Activated CD8-positive, alpha-beta memory T cell treated with anti-CD3 and anti-CD28 coated beads, Interleukin-2, amount 10 ng/mL, durations not matched to agents 7 days and 5 days (primary cell): ENCODE results near the gene CLEC11A. TPM values are rescaled to one million over a fixed set of nuclear protein-coding genes. Genes with fewer than 3 reads are reported as not detected.

Experiments
- ATAC-seq: fragments of 150-1000 bp; cut with Tn5 transposase; one replicate; pipeline ENCODE4 v1.10.0; 2021; ENCODE audit warnings: moderate library complexity
- CTCF ChIA-PET: fragments of 350-600 bp; sonication (Branson Sonifier 250); formaldehyde crosslinking; loops from one replicate; lab custom pipeline; 2021; ENCODE audit warnings: antibody characterized with exemption; lab: Charles Lee
- DNase-seq: peaks from one replicate; pipeline ENCODE4 v3.0.0-alpha.2; 2020
- H3K27ac Mint-ChIP-seq: one replicate; pipeline ENCODE4 v1.8.0; 2021; ENCODE audit warnings: mild to moderate bottlenecking, mixed read lengths
- H3K27me3 Mint-ChIP-seq: one replicate; pipeline ENCODE4 v1.8.0; 2021; ENCODE audit warnings: mixed read lengths
- H3K36me3 Mint-ChIP-seq: one replicate; pipeline ENCODE4 v1.8.0; 2021; ENCODE audit warnings: mild to moderate bottlenecking, mixed read lengths
- H3K4me1 Mint-ChIP-seq: one replicate; pipeline ENCODE4 v1.8.0; 2021; ENCODE audit warnings: mixed read lengths
- H3K4me3 Mint-ChIP-seq: one replicate; pipeline ENCODE4 v1.8.0; 2021; ENCODE audit warnings: mild to moderate bottlenecking, moderate library complexity, mixed read lengths
- H3K9me3 Mint-ChIP-seq: one replicate; pipeline ENCODE4 v1.8.0; 2022; ENCODE audit warnings: low read depth, mixed read lengths
- total RNA-seq, 2 experiments: library from RNA; stranded (reverse); gene quantifications; one replicate each; pipeline ENCODE4 v1.2.3, GENCODE V29; 2021

The CLEC11A gene
- total RNA-seq, 2 experiments from 2014 or later, result 0.61 to 0.89 TPM

DNA sequence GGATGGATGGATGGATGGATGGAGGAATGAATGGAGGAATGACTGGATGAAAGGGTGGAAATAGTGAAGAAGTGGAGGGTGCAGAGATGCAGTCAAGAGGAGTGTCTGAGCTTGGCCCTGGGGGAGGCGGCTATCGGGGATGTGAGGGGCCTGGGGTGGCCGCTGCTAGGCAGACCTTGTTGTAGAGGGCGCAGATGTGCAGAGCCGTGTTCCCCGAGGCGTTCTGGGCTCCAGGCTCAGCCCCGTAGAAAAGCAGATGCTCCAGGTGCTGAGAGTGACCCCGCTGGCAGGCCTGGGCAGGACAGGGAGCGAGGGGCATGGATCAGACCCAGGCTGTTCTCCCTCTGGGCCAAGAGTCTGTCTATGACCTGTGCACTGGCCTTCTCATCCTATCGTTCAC is 12.0 kb upstream of the CLEC11A start:
- DNase-seq (no peak), ATAC-seq (no peak)
- Mint-ChIP-seq H3K9me3 (no peaks in the 10 kb centered on the region), H3K27ac (no peak overlapping the region), H3K27me3 (peaks cover 20% of the 10 kb centered on the region), H3K4me1 (no peaks in the 10 kb centered on the region), H3K4me3 (no peak overlapping the region), H3K36me3 (no peaks in the 10 kb centered on the region)
- CTCF ChIA-PET, result no interaction called here

- Mint-ChIP-seq H3K4me3 (no peak overlapping the region), H3K36me3 (no peaks in the 10 kb centered on the region), H3K9me3 (no peaks in the 10 kb centered on the region), H3K27ac (no peak overlapping the region), H3K4me1 (no peaks in the 10 kb centered on the region), H3K27me3 (peaks cover 20% of the 10 kb centered on the region)
- DNase-seq, result no peak
- CTCF ChIA-PET, result no interaction called here
- no peak for ATAC-seq
Observed at GRCh38 chr19:50711805-50712204, 11.4 kb upstream of the CLEC11A start.

DNA sequence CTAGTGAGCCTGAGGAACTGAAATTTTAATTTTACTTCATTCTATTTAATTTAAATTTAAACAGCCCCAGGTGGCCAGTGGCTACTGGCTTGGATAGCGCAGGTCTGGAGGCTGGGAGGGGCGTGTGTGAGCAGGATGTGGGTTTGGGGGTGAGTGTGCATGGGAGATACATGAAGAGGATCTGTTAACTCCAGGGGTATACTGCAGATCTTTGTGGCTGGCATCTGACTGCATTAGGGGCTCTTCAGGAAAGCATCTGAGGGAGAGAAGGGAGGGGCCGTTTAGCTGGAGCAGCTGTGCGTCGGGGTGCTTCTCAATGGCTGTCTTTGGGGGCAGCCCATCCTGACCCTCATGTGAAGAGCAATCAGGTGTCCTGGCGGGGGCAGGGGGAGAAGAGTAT is 10.3 kb upstream of the CLEC11A start:
- H3K9me3 Mint-ChIP-seq, result no peaks in the 10 kb centered on the region
- no peak overlapping the region for H3K4me3 Mint-ChIP-seq
- no peaks in the 10 kb centered on the region for H3K4me1 Mint-ChIP-seq
- ATAC-seq (no peak), DNase-seq (no peak)
- peaks cover 29% of the 10 kb centered on the region for H3K27me3 Mint-ChIP-seq
- H3K36me3 Mint-ChIP-seq, result no peaks in the 10 kb centered on the region
- CTCF ChIA-PET, result no interaction called here
- no peak overlapping the region for H3K27ac Mint-ChIP-seq

- Mint-ChIP-seq H3K9me3 (no peaks in the 10 kb centered on the region), H3K4me3 (no peak overlapping the region), H3K27me3 (peaks cover 30% of the 10 kb centered on the region), H3K27ac (no peak overlapping the region), H3K4me1 (no peaks in the 10 kb centered on the region), H3K36me3 (no peaks in the 10 kb centered on the region)
- ATAC-seq (no peak), DNase-seq (no peak)
- CTCF ChIA-PET, result no interaction called here
Observed at GRCh38 chr19:50713556-50714236, 9.5 kb upstream of the CLEC11A start.

DNA sequence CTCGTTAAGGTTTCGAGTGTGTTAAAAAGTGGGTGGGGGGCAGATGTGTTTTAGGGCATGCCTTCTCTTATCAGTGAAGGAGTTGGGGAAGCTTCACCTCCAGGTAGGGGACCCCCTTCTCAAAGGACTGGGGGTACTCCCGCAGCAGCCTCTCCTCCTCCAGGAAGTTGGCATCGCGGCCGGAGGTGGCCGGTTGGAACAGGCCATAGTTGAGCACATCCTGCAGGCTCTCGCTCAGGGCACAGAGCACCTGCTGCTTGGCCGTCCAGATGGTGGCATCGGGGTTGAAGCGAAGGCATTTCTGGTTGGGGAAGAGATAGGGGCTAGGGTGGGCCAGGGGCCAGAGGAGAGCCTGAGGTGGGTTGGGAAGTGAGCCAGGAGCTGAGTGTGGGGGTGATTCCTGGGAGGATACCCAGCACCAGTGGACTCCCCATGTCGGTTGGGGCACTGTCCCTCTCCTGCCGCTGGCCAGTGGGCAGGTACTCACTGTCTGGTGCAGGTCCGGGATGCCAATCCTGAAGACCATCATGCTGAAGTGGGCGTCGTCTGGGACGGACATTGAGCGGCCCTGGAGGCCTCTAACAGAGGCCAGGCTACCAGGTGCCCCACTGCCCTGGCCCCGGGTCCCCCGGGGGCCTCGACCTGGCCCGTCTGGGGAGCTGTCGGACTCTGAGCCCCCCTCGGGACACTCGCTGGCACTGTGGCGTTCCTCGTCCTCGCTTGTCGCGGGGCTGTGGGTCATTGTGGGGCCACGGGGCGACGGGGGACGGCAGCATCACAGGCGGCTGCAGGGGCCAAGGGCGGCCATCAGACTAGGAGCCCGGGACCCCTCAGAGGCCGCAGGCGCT is 6.8 kb upstream of the CLEC11A start:
- no peaks in the 10 kb centered on the region for H3K36me3 Mint-ChIP-seq
- no peak overlapping the region for H3K4me3 Mint-ChIP-seq
- H3K4me1 Mint-ChIP-seq, result no peaks in the 10 kb centered on the region
- H3K27ac Mint-ChIP-seq, result no peak overlapping the region
- no peak for ATAC-seq
- CTCF ChIA-PET, result no interaction called here
- H3K9me3 Mint-ChIP-seq, result no peaks in the 10 kb centered on the region
- H3K27me3 Mint-ChIP-seq, result peaks cover 40% of the 10 kb centered on the region
- DNase-seq, result no peak

- Mint-ChIP-seq H3K27me3 (peaks cover 45% of the 10 kb centered on the region), H3K4me1 (no peaks in the 10 kb centered on the region), H3K9me3 (no peaks in the 10 kb centered on the region), H3K4me3 (no peak overlapping the region), H3K27ac (no peak overlapping the region), H3K36me3 (no peaks in the 10 kb centered on the region)
- ATAC-seq (no peak), DNase-seq (no peak)
- CTCF ChIA-PET, result no interaction called here
Observed at GRCh38 chr19:50717026-50717723, 6.0 kb upstream of the CLEC11A start.

DNA sequence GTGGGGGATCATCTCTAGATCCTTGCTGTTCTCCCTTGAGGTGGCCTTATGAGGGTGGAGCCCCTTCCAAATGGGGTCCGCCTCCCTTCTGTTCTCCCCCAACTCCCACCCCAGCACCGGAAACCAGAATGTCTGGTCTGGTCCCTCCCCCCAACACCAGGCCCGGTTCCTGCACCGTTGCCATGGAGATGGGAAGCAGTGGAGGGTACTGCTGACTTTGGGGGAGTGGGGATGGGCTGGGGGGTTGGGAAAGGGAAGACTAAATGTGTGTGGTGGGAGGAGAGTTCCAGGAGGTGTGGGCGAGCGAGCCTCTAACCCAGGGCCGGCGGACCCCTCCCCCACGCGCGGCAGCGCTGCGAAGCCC is 5.3 kb upstream of the CLEC11A start:
- Mint-ChIP-seq H3K9me3 (no peaks in the 10 kb centered on the region), H3K36me3 (no peaks in the 10 kb centered on the region), H3K4me3 (no peak overlapping the region), H3K27ac (no peak overlapping the region), H3K27me3 (peaks cover 47% of the 10 kb centered on the region), H3K4me1 (no peaks in the 10 kb centered on the region)
- DNase-seq, result no peak
- CTCF ChIA-PET, result no interaction called here
- ATAC-seq, result no peak

GRCh38 chr19:50718255-50719118 is 4.7 kb upstream of the CLEC11A start:
- H3K27ac Mint-ChIP-seq, result no peak overlapping the region
- no peaks in the 10 kb centered on the region for H3K9me3 Mint-ChIP-seq
- H3K4me1 Mint-ChIP-seq, result no peaks in the 10 kb centered on the region
- ATAC-seq (no peak), DNase-seq (no peak)
- no peaks in the 10 kb centered on the region for H3K36me3 Mint-ChIP-seq
- H3K27me3 Mint-ChIP-seq, result peaks cover 45% of the 10 kb centered on the region
- no peak overlapping the region for H3K4me3 Mint-ChIP-seq
- CTCF ChIA-PET, result no interaction called here

DNA sequence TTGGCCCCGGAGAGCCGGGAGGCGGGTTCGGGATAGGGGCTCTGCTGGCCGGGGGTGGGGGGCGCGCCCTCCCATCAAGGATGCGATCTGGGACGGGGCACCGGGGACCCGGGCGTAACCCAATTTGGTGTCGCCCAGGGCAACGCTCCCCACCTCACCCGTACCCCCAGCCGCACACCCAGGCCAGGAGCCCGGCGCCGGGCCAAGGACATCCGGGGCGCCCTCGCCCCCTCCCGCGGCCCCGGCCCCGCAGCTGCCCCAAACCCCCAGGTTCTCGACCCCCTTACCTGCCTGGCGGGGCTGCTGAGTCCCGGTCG is 4.1 kb upstream of the CLEC11A start:
- Mint-ChIP-seq H3K27ac (no peak overlapping the region), H3K9me3 (no peaks in the 10 kb centered on the region), H3K27me3 (peaks cover 45% of the 10 kb centered on the region), H3K4me3 (no peak overlapping the region), H3K4me1 (peaks cover 2% of the 10 kb centered on the region), H3K36me3 (no peaks in the 10 kb centered on the region)
- no peak for DNase-seq
- ATAC-seq, result no peak
- CTCF ChIA-PET, result no interaction called here

GRCh38 chr19:50719566-50719965 is 3.6 kb upstream of the CLEC11A start, which contains the start of gene SHANK1:
Gene SHANK1 (minus strand): TSS chr19:50719802. CDS start chr19:50716919, 2,883 bp downstream.
- Mint-ChIP-seq H3K4me3 (no peak within 1 kb of the TSS), H3K4me1 (peaks cover 4% of the 10 kb centered on the region), H3K27ac (no peak within 1 kb of the TSS), H3K9me3 (no peaks in the 10 kb centered on the region), H3K36me3 (no peaks in the 10 kb centered on the region), H3K27me3 (peaks cover 47% of the 10 kb centered on the region)
- DNase-seq (no peak), ATAC-seq (no peak)
- CTCF ChIA-PET, result no interaction called here

DNA sequence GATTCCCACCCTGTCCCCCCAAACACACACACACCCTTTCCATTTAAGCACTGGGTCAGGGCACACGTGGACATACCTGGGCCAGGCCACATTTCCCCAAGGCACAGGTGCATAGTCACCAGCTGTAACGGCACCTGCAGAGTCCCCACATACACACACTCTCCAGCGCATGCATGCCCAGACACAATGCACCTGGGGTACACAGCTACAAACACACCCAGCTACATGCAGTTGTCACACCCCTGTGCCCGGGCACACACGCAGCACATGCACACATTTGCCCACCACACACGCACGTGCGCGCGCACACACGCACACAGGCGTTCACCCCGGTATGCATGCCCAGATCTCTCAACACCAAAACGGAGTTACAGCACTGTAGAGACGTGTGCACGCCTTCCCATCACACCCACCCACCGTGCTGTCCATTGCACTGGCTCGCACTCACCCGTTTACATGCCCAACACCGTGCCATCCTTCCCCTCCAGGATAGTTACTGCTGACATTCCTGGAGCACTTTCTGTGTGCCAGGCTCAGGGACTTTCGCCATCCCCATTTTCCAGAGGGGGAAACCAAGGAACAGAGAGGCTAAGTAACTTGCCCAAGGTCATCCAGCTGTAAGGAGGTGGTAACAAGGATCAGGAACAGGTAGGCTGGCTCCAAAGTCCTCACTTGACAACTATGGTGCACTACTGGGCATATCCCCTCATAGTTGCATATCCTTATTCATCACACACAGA is 2.8 kb upstream of the CLEC11A start:
- Mint-ChIP-seq H3K36me3 (no peaks in the 10 kb centered on the region), H3K4me3 (no peak overlapping the region), H3K27me3 (peaks cover 45% of the 10 kb centered on the region), H3K9me3 (no peaks in the 10 kb centered on the region), H3K27ac (no peak overlapping the region), H3K4me1 (peaks cover 6% of the 10 kb centered on the region)
- CTCF ChIA-PET, result interaction anchor here (1.4 to 1.5 kb wide), 2 partner anchors 51 to 112 kb away, joined by 3 to 4 read pairs; no protein-coding TSS in a partner anchor
- no peak for DNase-seq
- no peak for ATAC-seq

GRCh38 chr19:50720921-50721381 is 2.2 kb upstream of the CLEC11A start:
- no peak for ATAC-seq
- H3K4me3 Mint-ChIP-seq, result no peak overlapping the region
- no peak for DNase-seq

More at GRCh38 chr19:50720921-50721381, 2.2 kb upstream of the CLEC11A start:
- no peaks in the 10 kb centered on the region for H3K9me3 Mint-ChIP-seq
- H3K4me1 Mint-ChIP-seq, result peaks cover 10% of the 10 kb centered on the region
- CTCF ChIA-PET, result interaction anchor here (1.4 to 1.6 kb wide), 3 partner anchors 51 to 201 kb away, joined by 3 to 4 read pairs (median 3); no protein-coding TSS in a partner anchor
- H3K36me3 Mint-ChIP-seq, result no peaks in the 10 kb centered on the region
- H3K27ac Mint-ChIP-seq, result no peak overlapping the region
- H3K27me3 Mint-ChIP-seq, result peaks cover 51% of the 10 kb centered on the region
